IPS DF 6.9 (cell line): ENCODE results near the gene SIAH1.
"Not testable (repeated sequence)": the region's sequence is repeated elsewhere in the genome, so short reads cannot be mapped to it uniquely, and the experiment has no call there.

ENCODE experiments used
- DNase-seq: peaks from one replicate; pipeline ENCODE4 v3.0.0-alpha.2; 2013; ENCODE audit warnings: low read depth, low spot score
- H3K27ac ChIP-seq: one replicate; pipeline ENCODE4 v1.5.1; 2013; ENCODE audit warnings: low read length, control low read depth
- H3K27me3 ChIP-seq: 2 replicates; pipeline ENCODE4 v1.6.1; 2013; ENCODE audit warnings: mild to moderate bottlenecking, low read length; ENCODE audit not compliant: control insufficient read depth, insufficient read depth
- H3K36me3 ChIP-seq: 2 replicates; pipeline ENCODE4 v1.6.1; 2013; ENCODE audit warnings: low read length; ENCODE audit not compliant: control insufficient read depth, insufficient read depth
- H3K4me1 ChIP-seq: 2 replicates; pipeline ENCODE4 v1.6.1; 2013; ENCODE audit warnings: low read length; ENCODE audit not compliant: control insufficient read depth, insufficient read depth
- H3K4me3 ChIP-seq: 2 replicates; pipeline ENCODE4 v1.5.1; 2013; ENCODE audit warnings: mild to moderate bottlenecking, low read length
- H3K9me3 ChIP-seq: 2 replicates; pipeline ENCODE4 v1.6.1; 2013; ENCODE audit warnings: low read length, inconsistent platforms; ENCODE audit not compliant: control insufficient read depth, insufficient read depth
- WGBS: extraction: QIAGEN DNeasy Blood & Tissue Kit; methylation state at CpG from one replicate; pipeline ENCODE4 v1.1.7; 2013; ENCODE audit warnings: mixed read lengths, missing lambda C conversion rate; ENCODE audit not compliant: insufficient read length, insufficient coverage; 5-methylcytosine and 5-hydroxymethylcytosine counted together

SIAH1 gene

GRCh38 chr16:48354385-48354784 is 30.8 kb downstream of the SIAH1 start:
- not testable (repeated sequence) for H3K36me3 ChIP-seq

GRCh38 chr16:48353565-48354163 is 31.5 kb downstream of the SIAH1 start:
- H3K4me1 ChIP-seq, result no peaks in the 10 kb centered on the region
- H3K4me3 ChIP-seq, result no peak overlapping the region
- no peak overlapping the region for H3K27ac ChIP-seq
- no peaks in the 10 kb centered on the region; the same call in 1 of the 2 replicates for H3K36me3 ChIP-seq
- no peaks in the 10 kb centered on the region for H3K27me3 ChIP-seq
- no peaks in the 10 kb centered on the region for H3K9me3 ChIP-seq
- WGBS, result no CpG with 5 or more reads among the region's 7 CpGs
- DNase-seq, result peak; percentile 50

More at GRCh38 chr16:48354385-48354784, 30.8 kb downstream of the SIAH1 start:
- not testable (repeated sequence) for H3K27me3 ChIP-seq, DNase-seq, H3K4me3 ChIP-seq, H3K4me1 ChIP-seq, H3K9me3 ChIP-seq, H3K27ac ChIP-seq
- no CpG with 5 or more reads among the region's 5 CpGs for WGBS

DNA sequence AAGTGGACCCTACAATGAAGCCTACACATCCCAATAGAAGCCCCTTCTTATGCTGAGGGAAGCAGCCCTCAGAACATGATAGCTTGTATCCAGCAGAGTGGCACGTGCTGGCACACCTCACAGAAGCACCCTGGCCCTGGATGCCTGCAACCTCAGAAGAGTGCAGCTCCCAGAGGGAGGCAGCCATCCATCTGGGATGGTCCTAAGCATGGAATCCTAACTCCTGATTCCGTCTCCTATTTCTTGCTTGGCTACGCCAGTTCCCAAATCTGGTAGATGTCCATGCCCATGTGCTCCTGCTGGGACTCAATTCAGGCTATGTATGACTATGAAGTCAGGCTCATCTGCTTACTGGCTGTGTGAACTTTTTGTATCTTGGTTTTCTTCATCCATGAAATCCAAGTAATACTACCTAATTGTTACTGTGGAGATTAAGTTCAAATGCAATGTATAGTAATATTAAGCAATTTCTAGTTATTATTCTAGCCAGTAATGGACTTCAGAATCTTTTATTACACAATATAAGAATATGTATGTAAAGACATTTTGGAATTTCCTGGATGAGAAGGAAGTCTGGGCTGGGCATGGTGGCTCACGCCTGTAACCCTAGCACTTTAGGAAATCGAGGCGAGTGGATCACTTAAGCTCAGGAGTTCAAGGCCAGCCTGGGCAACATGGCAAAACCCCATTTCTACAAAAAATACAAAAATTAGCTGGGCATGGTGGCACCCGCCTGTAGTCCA is 32.4 kb downstream of the SIAH1 start:
- Histone ChIP-seq H3K36me3 (no peaks in the 10 kb centered on the region; the same call in 1 of the 2 replicates), H3K27me3 (no peaks in the 10 kb centered on the region), H3K4me3 (no peak overlapping the region), H3K4me1 (no peaks in the 10 kb centered on the region), H3K27ac (no peak overlapping the region), H3K9me3 (no peaks in the 10 kb centered on the region)
- WGBS, result no CpG with 5 or more reads among the region's 7 CpGs
- DNase-seq, result no peak

- Histone ChIP-seq H3K4me3 (no peak overlapping the region), H3K27ac (no peak overlapping the region), H3K36me3 (no peaks in the 10 kb centered on the region; the same call in 1 of the 2 replicates), H3K27me3 (no peaks in the 10 kb centered on the region), H3K9me3 (no peaks in the 10 kb centered on the region), H3K4me1 (no peaks in the 10 kb centered on the region)
- DNase-seq, result no peak
- WGBS, result no CpG with 5 or more reads among the region's 3 CpGs
These were observed 34.5 kb downstream of the SIAH1 start for GRCh38 chr16:48350736-48351135.

GRCh38 chr16:48347980-48348379 is 37.2 kb downstream of the SIAH1 start:
- Histone ChIP-seq H3K4me1 (no peaks in the 10 kb centered on the region), H3K27me3 (no peaks in the 10 kb centered on the region), H3K36me3 (no peaks in the 10 kb centered on the region; the same call in 1 of the 2 replicates), H3K9me3 (no peaks in the 10 kb centered on the region), H3K27ac (no peak overlapping the region), H3K4me3 (no peak overlapping the region)
- WGBS, result no CpG with 5 or more reads among the region's 4 CpGs
- no peak for DNase-seq

DNA sequence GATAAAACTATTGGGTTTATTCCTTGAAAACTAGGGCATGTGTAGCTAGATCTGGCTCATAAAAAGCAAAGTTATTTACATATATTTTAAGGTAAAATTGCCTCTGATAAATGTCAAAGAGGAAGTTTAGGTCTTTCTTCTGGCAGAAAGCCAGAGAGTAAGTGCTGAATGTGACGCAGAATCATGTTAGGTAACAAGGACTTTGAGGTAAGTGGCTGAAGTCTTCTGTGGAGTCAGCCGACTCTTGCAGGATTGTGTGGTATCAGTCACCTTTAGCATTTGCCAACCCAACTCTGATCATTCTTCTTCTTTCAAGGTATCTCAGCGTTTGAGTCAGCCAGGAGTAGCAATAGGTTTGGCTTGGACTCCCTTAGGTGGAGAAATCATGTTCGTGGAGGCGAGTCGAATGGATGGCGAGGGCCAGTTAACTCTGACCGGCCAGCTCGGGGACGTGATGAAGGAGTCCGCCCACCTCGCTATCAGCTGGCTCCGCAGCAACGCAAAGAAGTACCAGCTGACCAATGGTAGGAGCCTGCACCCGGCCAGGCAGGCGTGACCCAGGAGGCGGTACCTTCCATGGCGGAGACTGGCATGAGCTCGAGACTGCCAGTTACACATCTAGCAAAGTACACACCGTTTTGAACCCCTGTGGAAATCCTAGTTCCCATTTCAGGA is 37.9 kb downstream of the SIAH1 start:
- no peaks in the 10 kb centered on the region for H3K27me3 ChIP-seq
- no peaks in the 10 kb centered on the region for H3K36me3 ChIP-seq
- H3K9me3 ChIP-seq, result no peaks in the 10 kb centered on the region
- no CpG with 5 or more reads among the region's 20 CpGs for WGBS
- no peak overlapping the region for H3K27ac ChIP-seq
- H3K4me3 ChIP-seq, result no peak overlapping the region
- H3K4me1 ChIP-seq, result no peaks in the 10 kb centered on the region
- DNase-seq, result no peak

- Histone ChIP-seq H3K27ac (no peak overlapping the region), H3K9me3 (no peaks in the 10 kb centered on the region), H3K4me3 (no peak overlapping the region), H3K4me1 (no peaks in the 10 kb centered on the region), H3K27me3 (no peaks in the 10 kb centered on the region), H3K36me3 (no peaks in the 10 kb centered on the region)
- no CpG with 5 or more reads among the region's 2 CpGs for WGBS
- no peak for DNase-seq
These were observed 42.6 kb downstream of the SIAH1 start for GRCh38 chr16:48342591-48342990.

GRCh38 chr16:48340054-48340453 is 45.2 kb downstream of the SIAH1 start:
- DNase-seq, result no peak
- Histone ChIP-seq H3K36me3 (no peaks in the 10 kb centered on the region), H3K4me1 (no peaks in the 10 kb centered on the region), H3K4me3 (no peak overlapping the region), H3K27ac (no peak overlapping the region), H3K9me3 (no peaks in the 10 kb centered on the region), H3K27me3 (no peaks in the 10 kb centered on the region)
- no CpG with 5 or more reads among the region's 1 CpG for WGBS

DNA sequence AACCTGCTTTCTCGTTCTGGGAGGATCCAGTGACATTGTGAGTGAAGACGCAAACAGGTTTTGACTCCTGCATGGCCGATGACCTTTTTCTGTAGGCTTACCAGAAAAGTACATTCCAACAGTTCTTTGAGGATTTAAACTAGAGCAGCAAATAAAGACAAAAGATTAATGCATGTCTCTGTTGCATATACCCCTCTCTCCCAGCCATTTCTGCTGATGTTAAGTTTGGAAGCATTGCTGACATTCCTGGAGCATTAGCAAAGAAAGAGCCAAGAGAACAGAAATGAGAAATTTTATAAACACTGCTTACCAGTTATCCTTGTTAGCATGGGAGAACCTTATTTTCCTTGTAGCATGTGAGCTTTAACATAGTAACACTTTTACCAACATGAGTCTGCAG is 49.3 kb downstream of the SIAH1 start:
- Histone ChIP-seq H3K9me3 (no peaks in the 10 kb centered on the region), H3K36me3 (no peaks in the 10 kb centered on the region), H3K4me1 (no peaks in the 10 kb centered on the region), H3K27me3 (no peaks in the 10 kb centered on the region), H3K27ac (no peak overlapping the region), H3K4me3 (no peak overlapping the region)
- DNase-seq, result no peak
- WGBS, result no CpG with 5 or more reads among the region's 3 CpGs

DNA sequence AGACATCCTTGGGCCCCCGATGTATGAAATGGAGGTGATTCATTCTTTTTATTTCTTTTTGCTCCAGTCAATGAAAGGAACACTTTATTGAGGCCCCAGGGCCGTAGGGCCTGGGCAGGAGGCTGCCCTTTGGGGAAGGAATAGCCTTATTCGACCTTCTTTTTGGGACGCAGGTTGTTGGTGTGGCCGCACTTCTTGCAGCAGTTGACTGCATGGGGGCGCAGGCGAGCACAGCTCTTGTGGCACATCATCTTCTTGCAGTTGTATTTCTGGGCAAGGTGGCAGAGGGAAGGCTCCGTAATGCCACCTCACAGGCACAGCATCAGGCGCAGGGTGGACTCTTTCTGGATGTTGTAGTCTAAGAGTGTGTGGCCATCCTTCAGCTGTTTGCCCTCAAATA is 50.9 kb downstream of the SIAH1 start:
- H3K36me3 ChIP-seq, result no peaks in the 10 kb centered on the region
- H3K4me1 ChIP-seq, result no peaks in the 10 kb centered on the region
- no peak overlapping the region for H3K27ac ChIP-seq
- H3K4me3 ChIP-seq, result no peak overlapping the region
- H3K27me3 ChIP-seq, result no peaks in the 10 kb centered on the region
- no peak for DNase-seq
- WGBS, result no CpG with 5 or more reads among the region's 9 CpGs
- H3K9me3 ChIP-seq, result no peaks in the 10 kb centered on the region
